GM19372 (cell line): ENCODE data around the gene KCNAB1.

Experiments
- ATAC-seq: cut with Tn5 transposase; IDR thresholded peaks from one replicate; pipeline ENCODE4 v1.9.1; 2021; ENCODE audit warnings: mild to moderate bottlenecking, low read depth, moderate library complexity; ENCODE audit not compliant: unreplicated experiment

KCNAB1 gene

GRCh38 chr3:156388497-156389448, 268.4 kb downstream of the KCNAB1 start:
- peak; percentile 73 for ATAC-seq

GRCh38 chr3:156389449-156389950, 269.1 kb downstream of the KCNAB1 start:
- ATAC-seq: no peak

GRCh38 chr3:156390846-156391245, 270.5 kb downstream of the KCNAB1 start:
- no peak for ATAC-seq

- no peak for ATAC-seq
Measured at GRCh38 chr3:156395961-156396710, 275.8 kb downstream of the KCNAB1 start.

- no peak for ATAC-seq
Measured at GRCh38 chr3:156396851-156397250, 276.5 kb downstream of the KCNAB1 start.

- no peak for ATAC-seq
Measured at GRCh38 chr3:156397534-156397933, 277.2 kb downstream of the KCNAB1 start.

- no peak for ATAC-seq
Measured at GRCh38 chr3:156400062-156400461, 279.7 kb downstream of the KCNAB1 start.

GRCh38 chr3:156400735-156401134, 280.4 kb downstream of the KCNAB1 start:
- ATAC-seq: no peak

- ATAC-seq: no peak
Measured at GRCh38 chr3:156404217-156404616, 283.8 kb downstream of the KCNAB1 start.

- no peak for ATAC-seq
Measured at GRCh38 chr3:156406393-156406792, 286.0 kb downstream of the KCNAB1 start.

- no peak for ATAC-seq
Measured at GRCh38 chr3:156407617-156408225, 287.3 kb downstream of the KCNAB1 start.

GRCh38 chr3:156409694-156410093, 289.3 kb downstream of the KCNAB1 start:
- no peak for ATAC-seq

GRCh38 chr3:156412600-156412999, 292.2 kb downstream of the KCNAB1 start:
- ATAC-seq: no peak

GRCh38 chr3:156413293-156413892, 293.0 kb downstream of the KCNAB1 start:
- ATAC-seq: no peak

GRCh38 chr3:156416846-156417558, 296.6 kb downstream of the KCNAB1 start:
- ATAC-seq: no peak

- ATAC-seq: no peak
Measured at GRCh38 chr3:156417559-156418132, 297.3 kb downstream of the KCNAB1 start.

- ATAC-seq: no peak
Measured at GRCh38 chr3:156418428-156418827, 298.1 kb downstream of the KCNAB1 start.

- ATAC-seq: no peak
Measured at GRCh38 chr3:156421534-156421933, 301.2 kb downstream of the KCNAB1 start.

- no peak for ATAC-seq
Measured at GRCh38 chr3:156424758-156425157, 304.4 kb downstream of the KCNAB1 start.
